Measurements from ENCODE around the gene FAM83C.
"Not testable (repeated sequence)": the region's sequence is repeated elsewhere in the genome, so short reads cannot be mapped to it uniquely, and the experiment has no call there.

The FAM83C gene

GRCh38 chr20:35267092-35267491, 25.1 kb downstream of the FAM83C start:
- no peak for DNase-seq (ENCODE audit: low read depth in 2 of 2, low spot score in 1 of 2)

- DNase-seq (ENCODE audit: low read depth in 2 of 2, low spot score in 1 of 2): no peak
Observed at GRCh38 chr20:35264755-35265154, 27.5 kb downstream of the FAM83C start.

- DNase-seq (ENCODE audit: low read depth in 2 of 2, low spot score in 1 of 2): no peak
Observed at GRCh38 chr20:35263532-35264341, 28.5 kb downstream of the FAM83C start.

GRCh38 chr20:35262731-35263531, 29.3 kb downstream of the FAM83C start:
- DNase-seq (ENCODE audit: low read depth in 2 of 2, low spot score in 1 of 2): not testable (repeated sequence)

- DNase-seq (ENCODE audit: low read depth in 2 of 2, low spot score in 1 of 2): not testable (repeated sequence)
Observed at GRCh38 chr20:35262321-35262720, 29.9 kb downstream of the FAM83C start.

GRCh38 chr20:35260426-35260825, 31.8 kb downstream of the FAM83C start:
- no peak for DNase-seq (ENCODE audit: low read depth in 2 of 2, low spot score in 1 of 2)

- DNase-seq (ENCODE audit: low read depth in 2 of 2, low spot score in 1 of 2): no peak
Observed at GRCh38 chr20:35257175-35257909, 34.9 kb downstream of the FAM83C start.

GRCh38 chr20:35254448-35254999, 37.7 kb downstream of the FAM83C start:
- DNase-seq (ENCODE audit: low read depth in 2 of 2, low spot score in 1 of 2): no peak

GRCh38 chr20:35253010-35253409, 39.2 kb downstream of the FAM83C start:
- DNase-seq (ENCODE audit: low read depth in 2 of 2, low spot score in 1 of 2): no peak

GRCh38 chr20:35252598-35252997, 39.6 kb downstream of the FAM83C start:
- not testable (repeated sequence) for DNase-seq (ENCODE audit: low read depth in 2 of 2, low spot score in 1 of 2)

GRCh38 chr20:35252037-35252461, 40.2 kb downstream of the FAM83C start:
- no peak for DNase-seq (ENCODE audit: low read depth in 2 of 2, low spot score in 1 of 2)

- no peak for DNase-seq (ENCODE audit: low read depth in 2 of 2, low spot score in 1 of 2)
Observed at GRCh38 chr20:35251613-35251940, 40.6 kb downstream of the FAM83C start.

GRCh38 chr20:35248641-35249475, 43.4 kb downstream of the FAM83C start:
- no peak for DNase-seq (ENCODE audit: low read depth in 2 of 2, low spot score in 1 of 2)

- no peak for DNase-seq (ENCODE audit: low read depth in 2 of 2, low spot score in 1 of 2)
Observed at GRCh38 chr20:35246723-35247122, 45.5 kb downstream of the FAM83C start.

GRCh38 chr20:35243986-35244385, 48.2 kb downstream of the FAM83C start:
- no peak for DNase-seq (ENCODE audit: low read depth in 2 of 2, low spot score in 1 of 2)

GRCh38 chr20:35243317-35243716, 48.9 kb downstream of the FAM83C start:
- DNase-seq (ENCODE audit: low read depth in 2 of 2, low spot score in 1 of 2): no peak

- no peak for DNase-seq (ENCODE audit: low read depth in 2 of 2, low spot score in 1 of 2)
Observed at GRCh38 chr20:35240811-35241293, 51.4 kb downstream of the FAM83C start.

GRCh38 chr20:35240083-35240810, 52.0 kb downstream of the FAM83C start:
- DNase-seq (ENCODE audit: low read depth in 2 of 2, low spot score in 1 of 2): no peak

- DNase-seq (ENCODE audit: low read depth in 2 of 2, low spot score in 1 of 2): no peak
Observed at GRCh38 chr20:35238735-35239134, 53.5 kb downstream of the FAM83C start.

GRCh38 chr20:35238170-35238569, 54.1 kb downstream of the FAM83C start:
- no peak for DNase-seq (ENCODE audit: low read depth in 2 of 2, low spot score in 1 of 2)
